Measurements from ENCODE around the gene PSMB2.

Gene PSMB2

GRCh38 chr1:35640380-35641232 is 720 bp downstream of the PSMB2 start:
- DNase-seq, result no peak

DNA sequence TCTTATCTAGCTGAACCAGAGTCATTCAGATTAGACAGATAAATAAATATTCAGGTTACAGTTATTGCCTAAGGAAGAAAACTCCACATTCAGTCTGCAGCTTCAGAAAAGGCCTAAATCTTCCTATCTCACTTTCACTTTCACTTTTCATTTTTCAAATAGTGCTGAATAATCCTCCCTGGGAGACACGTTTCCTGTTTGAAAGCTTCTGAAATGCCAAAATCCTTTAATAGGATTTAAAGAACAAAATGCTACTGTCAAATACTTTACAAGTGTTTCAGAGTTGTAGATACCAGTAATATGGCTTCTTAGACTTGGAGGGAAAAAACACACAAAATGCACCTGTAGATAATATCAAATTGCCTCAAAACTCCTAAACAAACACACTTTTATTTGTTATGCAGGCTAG is 3.9 kb downstream of the PSMB2 start:
- DNase-seq, result no peak

- DNase-seq, result no peak
These were observed 7.8 kb downstream of the PSMB2 start for GRCh38 chr1:35633547-35633946.

DNA sequence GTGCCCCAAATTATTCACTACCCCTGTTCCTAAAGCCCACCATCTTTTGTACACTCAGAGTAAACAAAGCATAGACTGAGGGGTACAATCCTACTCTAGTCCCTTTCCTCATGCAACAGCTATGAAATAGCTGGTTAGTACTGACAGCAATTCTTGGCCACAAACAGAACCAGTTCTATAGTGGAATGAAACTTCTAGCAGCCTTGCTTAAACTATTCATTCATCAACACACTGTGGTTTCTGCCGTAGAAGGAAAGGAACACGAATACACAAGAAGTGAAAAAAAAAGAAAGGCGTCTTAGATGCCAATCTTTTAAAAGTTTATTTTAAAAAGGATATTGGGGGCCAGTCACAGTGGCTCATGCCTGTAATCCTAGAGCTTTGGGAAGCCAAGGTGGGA is 9.9 kb downstream of the PSMB2 start:
- no peak for DNase-seq

DNA sequence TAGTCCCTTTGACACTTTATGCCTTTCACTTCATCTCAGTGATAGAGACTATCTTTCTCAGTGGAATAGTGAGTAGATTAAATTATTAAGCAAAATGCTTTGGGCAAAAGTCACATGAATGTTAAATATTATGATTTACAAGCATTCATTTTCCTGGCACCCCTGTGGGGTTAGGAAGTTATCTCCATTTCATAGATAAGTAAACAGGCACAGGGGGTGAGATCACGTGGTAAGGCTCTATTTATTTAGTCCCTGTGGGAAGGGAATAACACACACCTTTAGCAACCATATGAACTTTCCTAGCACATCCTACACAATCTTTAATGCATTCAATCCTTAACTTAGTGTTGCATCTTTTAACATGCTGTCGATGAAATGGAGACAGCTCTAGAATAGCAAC is 12.3 kb downstream of the PSMB2 start:
- DNase-seq, result no peak

DNA sequence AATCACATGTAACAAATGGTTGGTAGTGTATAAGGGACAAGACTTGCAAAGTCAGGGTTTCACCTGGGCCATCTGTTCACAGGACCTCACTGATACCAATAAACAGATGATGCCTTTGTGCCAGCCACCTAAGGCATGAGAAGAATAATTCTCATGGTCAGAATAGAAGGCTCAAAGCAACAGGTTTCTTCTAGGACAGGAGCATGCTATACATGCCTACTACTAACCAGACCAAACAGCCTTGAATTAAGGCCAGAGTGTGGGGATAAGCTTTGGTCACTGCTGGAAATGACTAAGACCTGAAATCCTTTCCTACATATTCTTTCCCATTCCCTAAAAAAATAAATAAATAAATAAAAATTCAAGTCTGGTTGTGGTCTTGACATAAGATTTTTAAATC is 17.5 kb downstream of the PSMB2 start:
- DNase-seq, result no peak

GRCh38 chr1:35622510-35623178 is 18.7 kb downstream of the PSMB2 start:
- DNase-seq, result no peak

GRCh38 chr1:35619237-35620121 is 21.8 kb downstream of the PSMB2 start:
- DNase-seq, result no peak

GRCh38 chr1:35615440-35615839 is 25.9 kb downstream of the PSMB2 start:
- no peak for DNase-seq

DNA sequence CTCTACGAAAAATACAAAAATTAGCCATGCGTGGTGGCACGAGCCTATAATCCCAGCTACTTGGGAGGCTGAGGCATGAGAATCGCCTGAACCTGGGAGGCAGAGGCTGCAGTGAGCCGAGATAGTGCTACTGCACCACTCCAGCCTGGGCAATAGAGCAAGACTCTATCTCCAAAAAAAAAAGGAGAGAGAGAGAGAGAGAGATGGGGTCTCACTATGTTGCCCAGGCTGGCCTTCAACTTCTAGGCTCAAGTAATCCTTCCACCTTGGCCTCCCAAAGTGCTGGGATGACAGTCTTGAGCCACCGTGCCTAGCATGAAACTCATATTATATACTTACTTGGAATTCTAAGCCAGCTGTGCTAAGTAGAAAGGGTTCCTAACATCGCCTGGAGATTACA is 29.7 kb downstream of the PSMB2 start:
- DNase-seq, result no peak

DNA sequence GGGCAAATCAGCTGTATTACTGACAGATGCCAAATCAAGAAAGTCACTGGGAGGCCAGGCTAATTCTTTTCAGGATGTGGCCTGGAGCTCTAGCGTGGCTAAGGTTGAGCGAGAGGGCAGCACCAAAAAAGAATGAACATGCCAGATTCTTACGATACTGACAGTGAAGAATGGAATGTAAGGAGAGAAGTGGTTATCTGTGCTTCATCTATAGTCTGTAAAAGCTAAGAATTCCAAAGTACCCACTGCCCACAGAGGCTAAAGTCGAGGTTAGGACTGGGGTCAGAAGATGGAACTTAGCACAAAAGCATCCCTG is 35.5 kb downstream of the PSMB2 start:
- no peak for DNase-seq

DNA sequence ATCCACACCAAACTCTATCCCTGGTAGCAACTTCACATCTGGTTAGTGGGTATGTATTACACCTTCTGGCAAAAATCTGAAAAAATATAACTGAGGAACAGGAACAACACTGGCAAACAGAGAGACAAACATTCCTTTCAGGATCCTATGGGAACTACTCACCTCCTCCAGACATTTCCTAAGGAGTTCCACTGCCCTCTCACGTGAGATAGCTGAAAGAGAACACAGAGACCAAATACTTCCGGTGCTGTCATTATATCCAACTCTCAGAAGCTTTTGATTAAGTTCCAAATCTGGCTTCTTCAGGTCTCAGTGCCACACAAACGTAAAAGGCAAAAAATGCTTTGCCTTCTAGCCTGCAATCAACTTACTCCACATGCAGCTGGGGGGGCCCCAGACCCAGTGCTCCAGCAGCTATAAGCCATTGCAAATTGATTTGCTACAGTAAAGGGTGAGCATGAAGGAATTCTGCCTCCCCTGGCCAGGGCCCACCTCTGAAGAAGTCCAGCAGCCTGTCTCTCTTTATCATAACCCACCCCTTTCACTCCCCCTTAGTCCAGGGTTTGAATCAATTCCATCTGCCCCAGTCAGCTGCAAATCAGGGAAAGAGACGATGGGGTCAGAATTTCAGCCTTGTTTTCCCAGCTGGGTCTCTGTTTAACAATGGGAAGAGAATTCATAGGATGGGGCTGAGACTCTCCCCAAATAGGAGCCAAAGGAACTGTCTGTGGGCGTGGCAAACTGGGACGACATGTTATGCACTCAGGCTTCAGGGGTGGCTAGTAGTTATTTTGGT is 36.1 kb downstream of the PSMB2 start:
- no peak for DNase-seq

- no peak for DNase-seq
These were observed 37.4 kb downstream of the PSMB2 start for GRCh38 chr1:35603941-35604340.

DNA sequence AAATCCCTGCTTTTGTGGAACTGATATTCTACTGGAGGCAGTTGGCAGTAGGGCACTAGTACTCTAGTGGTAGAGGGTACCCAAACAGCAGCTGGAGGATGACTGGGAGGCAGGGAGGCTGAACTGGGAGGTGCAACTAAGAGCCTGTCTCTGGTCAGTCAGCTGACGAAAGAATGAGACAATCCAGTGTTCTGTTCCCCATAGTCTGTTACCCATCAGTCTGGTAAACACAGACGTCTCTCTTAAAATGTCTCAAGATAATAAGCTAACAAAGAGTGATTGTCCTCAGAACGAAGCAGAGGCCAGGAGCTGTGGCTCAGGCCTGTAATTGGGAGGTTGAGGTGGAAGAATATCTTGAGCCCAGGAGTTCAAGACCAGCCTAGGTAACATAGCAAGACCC is 37.9 kb downstream of the PSMB2 start:
- no peak for DNase-seq

- no peak for DNase-seq
These were observed 40.7 kb downstream of the PSMB2 start for GRCh38 chr1:35600593-35600992.

GRCh38 chr1:35599411-35599810 is 41.9 kb downstream of the PSMB2 start:
- DNase-seq, result no peak

- DNase-seq, result no peak
These were observed 42.4 kb downstream of the PSMB2 start for GRCh38 chr1:35598895-35599294.

- DNase-seq, result no peak
These were observed 43.5 kb downstream of the PSMB2 start for GRCh38 chr1:35597870-35598269.

DNA sequence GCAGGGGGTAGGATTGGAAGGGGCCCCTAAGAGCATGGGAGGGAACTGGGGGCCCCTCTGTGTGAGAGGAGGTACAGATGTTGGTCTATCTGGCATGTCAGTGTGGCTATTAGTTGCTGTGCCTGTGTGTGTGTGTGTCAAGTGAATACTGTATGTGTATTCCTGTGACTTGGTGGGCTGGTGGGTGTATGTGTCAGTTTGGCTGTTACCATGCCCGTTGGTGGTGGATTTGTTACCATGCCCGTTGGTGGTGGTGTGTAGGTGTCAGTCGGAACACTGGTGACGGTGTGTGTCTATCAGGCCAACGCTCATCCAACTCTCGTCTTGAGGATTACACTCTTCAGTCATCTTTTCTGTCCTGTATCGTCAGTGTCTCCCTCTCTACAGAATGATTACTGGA is 45.6 kb downstream of the PSMB2 start:
- no peak for DNase-seq

DNA sequence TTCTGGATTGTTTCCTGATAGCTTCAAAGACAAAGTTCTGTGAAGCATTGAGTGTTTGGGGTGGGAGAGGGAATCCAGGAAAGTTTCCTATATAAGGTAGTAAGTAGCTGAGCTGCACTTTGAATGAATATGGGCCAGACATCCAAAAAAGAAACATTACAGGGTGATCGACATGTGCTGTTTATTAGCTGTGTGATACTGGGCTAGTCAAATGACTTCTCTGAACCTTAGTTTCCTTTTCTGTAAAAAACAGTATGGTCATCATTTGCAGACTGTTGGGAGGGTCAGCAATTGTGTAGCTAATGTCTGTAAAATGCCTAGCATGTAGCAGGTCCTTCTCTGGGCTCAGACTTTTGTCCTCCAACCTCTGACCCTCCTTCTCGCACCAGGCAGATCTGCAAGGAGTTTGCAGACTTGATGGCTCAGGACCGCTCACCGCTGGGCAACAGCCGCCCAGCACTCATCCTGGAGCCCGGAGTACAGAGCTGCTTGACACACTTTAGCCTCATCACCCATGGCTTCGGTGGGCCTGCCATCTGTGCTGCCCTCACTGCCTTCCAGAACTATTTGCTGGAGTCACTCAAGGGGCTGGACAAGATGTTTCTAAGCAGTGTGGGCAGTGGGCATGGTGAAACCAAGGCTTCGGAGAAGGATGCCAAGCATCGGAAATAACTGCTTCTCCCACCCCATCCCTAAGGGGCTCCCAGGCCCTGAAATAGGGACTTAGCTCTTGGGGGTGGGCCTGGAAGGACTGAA is 47.1 kb downstream of the PSMB2 start:
- no peak for DNase-seq

GRCh38 chr1:35592991-35593769 is 48.1 kb downstream of the PSMB2 start:
- no peak for DNase-seq
